ENCODE results near the gene ARHGAP25.

Gene ARHGAP25
- 88.1 to 173 reads per million in 2 donors for total RNA-seq

GRCh38 chr2:68734688-68735525, at the start of gene ARHGAP25:
Gene ARHGAP25 (plus strand): TSS chr2:68734811. CDS start chr2:68735200, 389 bp downstream.
- no peak for DNase-seq

- DNase-seq, result no peak
Observed at GRCh38 chr2:68686178-68686577, 48.4 kb upstream of the ARHGAP25 start.

DNA sequence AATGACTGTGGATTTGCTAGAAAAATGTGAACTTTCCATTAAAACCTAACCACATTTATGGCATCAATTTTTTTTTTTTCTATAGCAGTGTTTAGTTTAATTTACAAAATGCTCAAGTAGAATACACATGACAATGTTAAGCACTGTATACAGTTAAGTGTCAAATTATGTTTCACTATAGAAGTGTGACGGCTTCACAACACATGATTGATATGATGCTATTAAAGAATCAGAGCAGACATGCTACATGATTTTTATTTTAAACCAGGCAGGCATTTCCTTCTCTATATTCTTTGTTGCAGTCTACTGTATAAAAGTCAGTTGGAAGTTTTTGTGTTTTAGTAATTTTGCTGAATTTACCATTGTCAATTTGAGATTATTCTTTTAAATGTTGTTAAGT, 47.6 kb upstream of the ARHGAP25 start:
- no peak for DNase-seq

- no peak for DNase-seq
Observed at GRCh38 chr2:68689553-68690537, 44.8 kb upstream of the ARHGAP25 start.

- DNase-seq, result no peak
Observed at GRCh38 chr2:68690851-68691250, 43.8 kb upstream of the ARHGAP25 start.

- no peak for DNase-seq
Observed at GRCh38 chr2:68692511-68692910, 42.1 kb upstream of the ARHGAP25 start.

- no peak for DNase-seq
Observed at GRCh38 chr2:68693951-68694350, 40.7 kb upstream of the ARHGAP25 start.

GRCh38 chr2:68695971-68696370, 38.6 kb upstream of the ARHGAP25 start:
- no peak for DNase-seq

- DNase-seq, result no peak
Observed at GRCh38 chr2:68696554-68696953, 38.1 kb upstream of the ARHGAP25 start.

DNA sequence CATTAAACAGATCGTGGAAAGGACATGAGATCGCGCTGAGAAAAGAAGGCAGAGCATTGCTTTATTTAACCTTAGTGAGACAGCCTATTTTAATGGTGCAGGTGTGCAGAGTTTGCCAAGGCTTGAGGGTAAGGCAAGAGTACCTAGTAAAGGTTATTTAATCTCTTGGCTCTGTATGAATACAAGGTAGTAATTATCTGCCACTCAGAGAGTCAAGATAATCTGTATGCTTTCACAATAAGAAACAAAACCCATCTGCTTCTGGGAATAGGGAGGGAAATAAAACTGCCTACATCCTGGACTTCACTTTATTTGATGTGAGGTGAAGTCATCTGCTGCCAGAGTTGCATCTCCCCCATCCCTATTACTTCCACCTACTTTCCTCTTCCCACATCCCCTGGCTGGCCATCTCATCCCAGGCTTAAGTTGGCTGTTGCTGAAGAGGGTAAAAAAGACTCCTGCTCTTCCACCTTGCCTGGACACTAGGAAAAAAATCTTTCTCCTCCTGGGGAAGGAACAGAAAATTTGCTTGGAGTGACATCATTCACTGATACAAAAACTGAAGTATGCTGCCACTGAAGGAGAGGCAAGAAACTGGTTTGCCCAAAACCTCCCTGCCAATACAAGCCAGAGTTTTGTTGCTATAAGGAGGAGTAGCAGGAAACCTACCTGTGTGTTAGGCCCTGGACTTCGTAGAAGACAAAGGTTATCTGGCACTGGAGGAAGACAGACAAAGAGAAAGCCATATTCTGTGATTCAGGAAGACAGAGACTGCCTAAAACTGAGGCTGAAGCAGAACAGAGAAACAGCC, 35.8 kb upstream of the ARHGAP25 start:
- DNase-seq, result no peak

DNA sequence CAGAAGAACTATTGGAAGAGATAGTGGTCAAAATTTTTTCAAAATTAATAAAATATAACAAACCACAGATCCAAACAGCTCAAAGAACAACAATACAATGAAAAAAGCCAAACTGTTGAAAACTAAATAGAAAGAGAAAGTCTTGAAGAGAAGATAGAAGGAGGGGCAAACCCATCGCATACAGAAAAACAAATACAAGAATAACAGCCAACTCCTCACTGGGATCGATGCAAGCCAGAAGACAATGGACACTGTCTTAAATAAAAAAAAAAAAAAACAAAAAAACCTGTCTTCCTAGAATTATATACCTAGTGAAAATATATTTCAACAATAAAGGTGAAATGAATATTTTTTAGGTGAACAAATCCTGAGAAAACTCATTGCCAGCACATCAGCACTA, 34.1 kb upstream of the ARHGAP25 start:
- DNase-seq, result no peak

DNA sequence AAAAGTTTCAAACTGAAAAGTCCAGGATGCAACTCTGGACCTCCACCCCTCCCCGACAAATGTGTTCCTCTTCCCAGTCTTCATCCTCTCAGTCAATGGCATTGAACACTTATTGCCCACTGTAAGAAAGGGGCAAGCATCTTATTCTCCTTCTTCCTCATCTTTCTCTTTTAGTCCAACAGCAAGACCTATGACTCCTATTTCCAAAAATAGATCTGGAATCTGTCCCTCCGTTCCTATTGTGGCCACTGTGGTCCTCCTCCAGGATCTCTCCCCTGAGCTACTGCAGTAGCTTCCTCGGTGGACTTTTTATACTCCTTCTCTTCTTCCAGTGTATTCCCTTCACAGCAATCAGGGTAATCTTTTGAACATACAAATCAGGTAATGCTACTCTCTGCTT, 28.0 kb upstream of the ARHGAP25 start:
- no peak for DNase-seq

DNA sequence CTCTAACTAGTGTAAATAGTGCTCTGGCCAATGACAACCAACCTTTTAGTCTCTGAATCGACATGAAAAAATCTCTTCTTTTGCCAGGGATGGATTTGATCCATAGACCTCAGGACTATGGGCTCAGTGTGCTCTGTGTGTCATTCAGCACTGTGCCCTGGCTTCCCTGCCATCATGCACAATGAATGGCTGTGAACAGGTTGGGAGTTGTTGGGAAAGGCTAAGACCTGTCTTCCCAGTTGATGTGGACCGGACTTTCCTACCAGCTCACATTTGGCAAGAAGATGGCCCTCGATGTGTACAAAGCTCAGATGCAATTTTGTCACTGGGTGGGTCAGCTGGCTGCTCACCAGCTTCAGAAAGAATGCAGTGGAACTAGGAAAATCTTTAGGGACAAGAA, 26.0 kb upstream of the ARHGAP25 start:
- DNase-seq, result no peak

- DNase-seq, result no peak
Observed at GRCh38 chr2:68709421-68709911, 25.1 kb upstream of the ARHGAP25 start.

GRCh38 chr2:68710336-68710735, 24.3 kb upstream of the ARHGAP25 start:
- DNase-seq, result no peak

- no peak for DNase-seq
Observed at GRCh38 chr2:68710756-68711155, 23.9 kb upstream of the ARHGAP25 start.

DNA sequence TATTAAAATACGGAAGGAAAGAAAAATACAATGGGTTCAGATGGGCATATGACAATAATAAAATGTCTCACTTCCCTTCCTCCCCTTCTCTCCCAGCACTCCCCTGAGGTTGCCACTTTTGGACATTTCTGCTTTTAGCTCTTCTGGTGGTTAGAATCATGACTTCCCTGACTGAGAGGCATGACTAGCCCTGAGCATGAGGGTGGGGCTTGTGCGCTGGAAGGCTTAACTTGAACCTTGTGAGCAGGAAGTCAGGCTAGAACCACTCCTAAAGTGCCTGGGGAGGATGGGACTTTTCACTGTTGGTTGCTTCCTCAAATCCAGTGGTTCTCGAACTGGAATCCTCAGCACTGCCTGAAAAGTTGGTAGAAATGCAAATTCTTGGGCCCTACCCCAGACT, 19.7 kb upstream of the ARHGAP25 start:
- no peak for DNase-seq

DNA sequence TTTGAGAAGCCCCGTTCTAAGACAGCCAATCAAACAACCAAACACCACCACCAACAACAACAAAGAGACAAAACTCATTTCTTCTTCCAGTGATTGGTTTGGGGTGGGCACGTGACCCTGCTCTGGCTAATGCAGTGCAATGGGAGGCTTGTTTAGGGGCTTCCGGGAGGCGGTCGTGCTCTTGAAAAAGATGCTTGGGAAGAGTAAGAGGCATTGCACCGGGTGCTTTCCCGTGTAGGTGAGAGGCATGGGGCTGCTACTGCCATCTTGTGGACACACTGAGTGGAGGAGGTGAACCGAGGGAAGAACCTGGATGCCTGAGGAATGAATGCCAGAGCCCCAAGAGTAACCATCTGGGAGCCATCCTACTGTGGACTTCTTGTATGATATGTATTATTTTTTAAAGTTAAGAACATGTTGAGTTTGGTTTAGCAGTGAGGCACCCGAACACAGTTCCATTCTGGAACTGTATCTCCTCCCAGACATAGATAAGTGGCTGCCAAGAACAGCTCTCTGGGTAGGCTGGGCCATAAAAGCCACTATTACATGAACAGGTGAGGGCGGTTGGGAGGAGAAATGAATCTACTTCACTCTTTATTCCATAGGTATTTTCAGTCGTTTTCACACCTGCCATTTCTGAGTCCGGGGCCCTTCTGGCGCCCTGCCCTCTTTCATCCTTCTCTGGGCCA, 19.1 kb upstream of the ARHGAP25 start:
- DNase-seq, result no peak

DNA sequence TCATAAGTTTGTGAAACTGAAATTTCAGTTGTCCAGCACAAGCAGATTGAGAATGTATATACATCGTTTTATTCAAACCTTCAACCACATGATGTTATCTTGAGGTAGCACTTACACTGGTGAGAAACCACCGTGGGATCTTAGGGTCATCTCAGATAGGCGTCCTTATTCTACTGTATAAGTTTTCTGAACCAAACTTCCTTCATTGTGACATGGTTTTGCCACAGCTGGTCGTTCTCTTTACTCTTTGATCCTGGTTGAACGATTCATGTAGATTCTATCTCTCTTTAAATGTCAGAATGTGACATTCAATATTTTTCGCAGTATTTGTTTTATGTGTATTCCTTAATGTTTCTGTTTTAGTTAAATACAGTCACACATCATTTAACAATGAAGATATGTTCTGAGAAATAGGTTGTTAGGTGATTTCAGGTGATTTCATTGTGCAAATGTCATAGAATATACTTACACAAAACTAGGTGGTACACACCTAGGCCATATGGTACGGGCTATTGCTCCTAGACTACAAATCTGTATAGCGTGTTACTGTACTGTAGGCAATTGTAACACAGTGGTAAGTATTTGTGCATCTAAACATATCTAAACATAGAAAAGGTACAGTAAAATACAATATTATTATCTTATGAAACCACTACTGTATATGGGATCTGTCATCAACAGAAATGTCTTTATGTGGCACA, 17.9 kb upstream of the ARHGAP25 start:
- no peak for DNase-seq

GRCh38 chr2:68717305-68717661, 17.3 kb upstream of the ARHGAP25 start:
- no peak for DNase-seq

DNA sequence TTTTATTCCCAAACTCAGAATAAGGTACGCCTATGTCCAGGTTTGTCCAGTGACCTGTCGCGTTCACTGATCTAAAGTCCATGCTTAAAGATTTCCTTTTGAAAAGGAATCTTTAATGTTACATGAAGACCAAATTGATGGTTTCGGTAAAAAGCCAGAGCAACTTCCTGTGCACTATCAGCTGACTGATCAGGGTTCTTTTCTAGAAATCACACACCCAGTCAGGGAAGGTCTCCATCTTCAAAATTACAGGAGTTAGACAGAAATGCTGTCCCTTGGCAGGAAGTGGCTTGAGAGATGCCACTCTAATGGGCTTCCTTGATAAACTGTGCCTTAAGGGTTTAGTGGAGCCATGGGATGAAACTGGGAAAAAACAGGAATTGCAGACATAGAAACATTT, 14.7 kb upstream of the ARHGAP25 start:
- no peak for DNase-seq
